Cardiac fibroblast (primary cell): ENCODE data around the gene ELMOD2.
A peak's percentile ranks its signal among the peaks of the same experiment; 100 is the strongest.

Experiments used
- DNase-seq, 2 donors: peaks; one replicate each; pipeline versions ENCODE4 v3.0.0 to v3.0.0-alpha.2; 2010; ENCODE audit warnings: low read depth in 2 of 2
- H3K4me3 ChIP-seq, 2 donors: replicated peaks in 1 of 2; 1 replicate in 1 of 2; 2 replicates in 1 of 2; pipeline ENCODE4 v1.5.1; 2011; ENCODE audit warnings: low read depth in 2 of 2, low read length in 2 of 2, mild to moderate bottlenecking in 2 of 2, moderate library complexity in 1 of 2
- TF ChIP-seq, protein P1 (sequence below): IDR thresholded peaks from one replicate; pipeline ENCODE4 v1.5.1; 2011; ENCODE audit warnings: low read depth, mild to moderate bottlenecking, low read length, inconsistent platforms

ELMOD2 gene

DNA sequence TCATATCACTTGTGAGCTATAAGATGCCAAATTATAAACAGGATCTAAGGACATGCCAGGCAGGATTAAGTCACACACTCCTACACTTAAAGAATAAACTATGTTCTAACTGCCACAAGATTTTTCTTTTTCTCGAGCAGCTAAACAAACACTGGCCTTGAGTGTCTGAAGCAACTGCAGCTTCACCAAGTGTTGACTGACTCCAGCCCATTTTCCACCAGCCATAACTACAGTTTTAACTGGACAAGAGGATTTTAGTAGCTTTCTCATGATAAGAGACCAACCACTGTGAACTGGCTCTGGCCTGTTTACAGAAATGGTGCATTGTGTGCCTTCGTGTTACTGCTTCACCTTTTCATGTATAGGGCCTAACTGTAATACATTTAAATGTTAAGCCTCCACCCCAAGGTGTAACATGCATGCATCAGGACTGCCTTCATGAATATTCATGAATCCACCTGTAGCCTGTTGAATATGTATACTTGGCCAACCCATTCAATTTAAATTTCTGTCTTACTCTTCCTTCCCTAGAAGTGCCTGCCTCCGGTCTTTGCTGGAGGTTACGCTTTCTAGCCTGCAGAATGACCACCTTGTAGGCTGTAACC lies 34.0 kb downstream of the ELMOD2 start:
- TF ChIP-seq, protein P1, sequence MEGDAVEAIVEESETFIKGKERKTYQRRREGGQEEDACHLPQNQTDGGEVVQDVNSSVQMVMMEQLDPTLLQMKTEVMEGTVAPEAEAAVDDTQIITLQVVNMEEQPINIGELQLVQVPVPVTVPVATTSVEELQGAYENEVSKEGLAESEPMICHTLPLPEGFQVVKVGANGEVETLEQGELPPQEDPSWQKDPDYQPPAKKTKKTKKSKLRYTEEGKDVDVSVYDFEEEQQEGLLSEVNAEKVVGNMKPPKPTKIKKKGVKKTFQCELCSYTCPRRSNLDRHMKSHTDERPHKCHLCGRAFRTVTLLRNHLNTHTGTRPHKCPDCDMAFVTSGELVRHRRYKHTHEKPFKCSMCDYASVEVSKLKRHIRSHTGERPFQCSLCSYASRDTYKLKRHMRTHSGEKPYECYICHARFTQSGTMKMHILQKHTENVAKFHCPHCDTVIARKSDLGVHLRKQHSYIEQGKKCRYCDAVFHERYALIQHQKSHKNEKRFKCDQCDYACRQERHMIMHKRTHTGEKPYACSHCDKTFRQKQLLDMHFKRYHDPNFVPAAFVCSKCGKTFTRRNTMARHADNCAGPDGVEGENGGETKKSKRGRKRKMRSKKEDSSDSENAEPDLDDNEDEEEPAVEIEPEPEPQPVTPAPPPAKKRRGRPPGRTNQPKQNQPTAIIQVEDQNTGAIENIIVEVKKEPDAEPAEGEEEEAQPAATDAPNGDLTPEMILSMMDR, result no peak
- no peak for DNase-seq

DNA sequence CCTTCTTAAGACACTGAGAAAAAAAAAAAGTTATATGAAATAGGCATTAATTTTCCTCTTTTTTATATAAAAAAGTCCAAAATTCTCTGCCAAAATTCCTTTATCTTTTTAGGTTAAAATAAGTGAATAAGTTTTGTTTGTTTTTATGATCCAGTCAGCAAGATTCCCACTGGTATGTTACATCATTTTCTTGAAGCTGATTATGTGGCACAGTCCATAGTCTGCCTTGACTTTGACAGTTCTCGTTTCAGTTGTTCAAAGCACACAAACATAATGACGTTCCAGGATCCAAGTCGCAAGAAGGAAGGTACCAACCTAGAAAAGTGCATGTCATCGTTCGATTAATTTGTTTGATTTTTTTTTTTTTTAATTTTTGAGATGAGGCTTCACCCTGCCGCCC lies 35.7 kb downstream of the ELMOD2 start:
- DNase-seq, result no peak
- TF ChIP-seq, protein P1, result no peak
- H3K4me3 ChIP-seq, result no peak overlapping the region

More for the DNA sequence above, 34.0 kb downstream of the ELMOD2 start:
- no peak overlapping the region for H3K4me3 ChIP-seq

DNA sequence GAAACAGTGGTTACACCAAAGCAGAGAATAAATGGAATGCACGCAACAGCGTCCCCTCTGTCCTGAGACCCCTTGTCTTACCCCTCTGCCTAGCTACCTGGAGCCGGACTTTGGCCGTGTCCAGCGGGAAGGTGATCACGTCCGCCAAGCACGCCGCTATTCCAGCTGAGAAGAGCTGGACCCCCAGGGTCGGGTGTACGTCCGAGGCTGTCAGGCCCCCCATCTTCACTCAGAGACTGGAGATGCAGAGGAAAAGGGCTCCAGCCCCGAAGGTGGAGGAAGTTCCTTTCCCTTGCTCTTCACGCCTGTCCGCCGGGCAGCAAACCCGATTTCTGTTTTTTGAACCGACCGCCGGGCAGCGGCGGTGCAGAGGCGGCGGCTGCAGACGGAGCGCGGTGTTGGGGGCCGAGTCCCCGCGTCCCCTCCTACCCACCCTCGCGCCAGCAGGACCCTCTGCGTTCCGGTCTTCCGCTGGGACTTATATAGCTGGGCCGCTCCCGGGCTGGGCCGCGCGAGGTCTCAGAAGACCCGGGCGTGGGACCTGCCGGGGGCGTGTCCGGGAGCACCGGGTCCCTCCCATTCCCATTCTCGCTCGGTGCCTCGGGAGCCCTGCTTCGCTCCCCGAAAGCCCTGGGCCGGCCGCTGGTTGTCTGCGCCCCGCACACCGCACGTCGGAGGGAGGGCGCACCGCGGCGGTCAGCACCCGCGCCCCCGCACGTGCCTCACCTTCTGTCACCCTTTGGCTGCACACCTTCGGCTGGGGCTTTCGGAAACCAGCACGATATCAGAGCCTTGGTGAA lies 44.7 kb downstream of the ELMOD2 start, which contains the start of gene UCP1:
TSS of gene UCP1 (minus strand) at position 455 of the 800 bp plus-strand sequence. CDS start at position 223, 232 bp downstream.
- DNase-seq, result peak in 1 of 2 donors; percentile 3
- peak within 1 kb of the TSS; percentile 40 to 41 for H3K4me3 ChIP-seq
- TF ChIP-seq, protein P1, result no peak

DNA sequence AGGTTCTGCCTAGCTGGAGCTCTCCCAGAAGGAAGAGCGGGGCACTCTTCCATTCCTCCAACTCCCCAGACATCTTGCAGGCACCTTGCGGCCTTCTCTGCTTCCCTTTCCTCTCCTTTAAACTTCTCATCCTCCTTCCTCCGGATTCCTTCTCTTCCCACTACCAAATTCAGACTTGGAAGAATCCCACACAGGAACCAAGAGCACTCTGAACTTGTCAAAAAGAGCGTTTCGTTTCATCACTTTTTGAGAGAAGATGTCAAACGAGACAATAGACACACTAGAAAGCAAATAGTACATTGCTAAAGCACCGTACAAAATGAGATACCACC lies 45.3 kb downstream of the ELMOD2 start:
- TF ChIP-seq, protein P1, result no peak
- peak overlapping the region in 1 of 2 donors; percentile 41 for H3K4me3 ChIP-seq
- DNase-seq, result no peak

DNA sequence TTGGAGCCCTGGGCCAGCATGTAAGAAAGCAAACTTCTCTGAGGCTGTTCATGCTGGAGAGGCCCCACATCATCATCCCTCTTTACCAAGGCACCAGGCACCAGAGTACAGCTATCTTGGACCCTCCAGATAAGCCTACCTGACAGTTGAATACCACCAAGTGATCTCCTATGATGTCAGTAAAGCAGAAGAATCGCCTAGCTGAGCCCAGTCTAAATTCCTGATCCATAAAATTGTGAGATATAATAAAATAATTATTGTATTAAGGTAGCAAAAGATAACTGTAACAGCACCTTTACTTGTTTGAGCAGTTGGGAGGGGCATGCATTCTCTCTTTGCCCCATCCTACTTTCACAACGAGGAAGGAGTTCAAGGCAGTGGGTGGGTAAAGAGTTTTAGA lies 47.7 kb downstream of the ELMOD2 start:
- DNase-seq, result no peak
- TF ChIP-seq, protein P1, result no peak
- no peak overlapping the region for H3K4me3 ChIP-seq

DNA sequence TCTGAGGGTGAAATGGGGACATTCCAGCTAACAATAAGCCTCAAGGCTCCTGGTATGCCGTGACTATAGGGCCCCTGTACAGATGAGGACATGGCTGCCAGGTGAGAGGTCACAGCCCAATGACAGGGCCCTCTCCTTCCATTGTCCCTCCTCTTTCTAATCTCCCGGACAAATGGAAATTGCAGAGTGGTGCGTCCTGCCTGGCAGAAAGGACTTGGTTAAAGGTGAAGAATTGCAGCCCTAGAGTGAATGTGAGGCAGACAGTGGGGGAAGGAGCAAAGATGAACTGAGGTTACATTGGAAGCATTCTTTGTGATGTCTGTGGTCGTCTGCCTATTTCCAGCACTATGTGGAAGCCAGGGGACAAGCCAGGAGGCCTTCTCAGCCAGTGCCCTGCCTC lies 51.5 kb downstream of the ELMOD2 start:
- TF ChIP-seq, protein P1, result no peak
- no peak overlapping the region for H3K4me3 ChIP-seq
- no peak for DNase-seq

DNA sequence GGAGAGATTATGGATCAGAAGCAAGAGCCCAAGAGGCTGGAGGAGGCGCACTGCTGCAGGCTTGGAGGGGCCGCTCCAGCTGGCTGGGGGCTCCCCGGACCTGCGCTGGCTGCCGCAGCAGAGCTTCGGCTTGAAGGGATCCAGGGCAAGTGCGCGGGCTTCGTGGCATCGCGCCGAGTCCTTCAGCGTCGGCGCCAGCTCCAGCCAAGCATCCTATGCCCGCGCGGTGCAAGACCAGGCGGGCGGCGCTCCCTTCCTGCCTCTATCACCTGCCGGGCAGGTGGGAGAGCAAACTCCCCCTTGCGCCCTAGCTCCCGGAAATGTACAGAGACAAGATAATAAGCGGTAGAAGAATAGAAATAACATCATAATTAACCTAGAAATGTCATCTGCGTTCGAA lies 55.3 kb downstream of the ELMOD2 start:
- TF ChIP-seq, protein P1, result no peak
- no peak overlapping the region for H3K4me3 ChIP-seq
- no peak for DNase-seq
